AG09319 (cell line): ENCODE data around the gene TAS2R10.

Source experiments
- DNase-seq: peaks from one replicate; pipeline ENCODE4 v3.0.0-alpha.2; 2010; ENCODE audit warnings: low read depth; ENCODE audit errors: extremely low read depth
- CTCF ChIP-seq: IDR thresholded peaks from 2 replicates; pipeline ENCODE4 v1.5.1; 2011; ENCODE audit warnings: low read depth, mild to moderate bottlenecking, inconsistent platforms, low read length, moderate library complexity

Gene TAS2R10, protein sequence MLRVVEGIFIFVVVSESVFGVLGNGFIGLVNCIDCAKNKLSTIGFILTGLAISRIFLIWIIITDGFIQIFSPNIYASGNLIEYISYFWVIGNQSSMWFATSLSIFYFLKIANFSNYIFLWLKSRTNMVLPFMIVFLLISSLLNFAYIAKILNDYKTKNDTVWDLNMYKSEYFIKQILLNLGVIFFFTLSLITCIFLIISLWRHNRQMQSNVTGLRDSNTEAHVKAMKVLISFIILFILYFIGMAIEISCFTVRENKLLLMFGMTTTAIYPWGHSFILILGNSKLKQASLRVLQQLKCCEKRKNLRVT

DNA sequence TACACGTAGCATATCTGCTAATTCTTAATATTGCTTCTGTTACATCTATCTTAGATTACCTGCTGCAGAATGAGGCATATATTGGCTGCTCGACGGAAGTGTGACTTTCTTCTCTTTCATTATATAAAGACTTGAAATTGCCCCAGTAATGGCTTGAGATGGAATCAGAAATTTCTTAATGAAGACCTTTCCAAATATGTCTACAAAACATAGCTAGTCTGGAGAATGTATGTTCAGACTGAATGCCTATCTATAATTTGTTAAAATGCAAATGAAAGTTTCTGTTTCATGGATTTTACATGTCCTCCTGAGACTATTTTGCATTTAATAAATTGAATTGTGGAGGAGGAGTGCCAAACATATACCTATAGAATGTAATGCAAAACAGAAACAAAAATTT lies at the start of gene TAS2R10:
TAS2R10 (minus strand) TSS at position 101 of the 400 bp plus-strand sequence; CDS start at position 12, 89 bp downstream.
- no peak for TF ChIP-seq CTCF
- no peak for DNase-seq

GRCh38 chr12:10873378-10873777 lies 47.2 kb upstream of the TAS2R10 start:
- no peak for TF ChIP-seq CTCF
- DNase-seq: no peak

- TF ChIP-seq CTCF: peak; percentile 4
- DNase-seq: no peak
Measured at GRCh38 chr12:10867381-10867780, 41.2 kb upstream of the TAS2R10 start.

GRCh38 chr12:10863512-10864218 lies 37.5 kb upstream of the TAS2R10 start:
- TF ChIP-seq CTCF: no peak

DNA sequence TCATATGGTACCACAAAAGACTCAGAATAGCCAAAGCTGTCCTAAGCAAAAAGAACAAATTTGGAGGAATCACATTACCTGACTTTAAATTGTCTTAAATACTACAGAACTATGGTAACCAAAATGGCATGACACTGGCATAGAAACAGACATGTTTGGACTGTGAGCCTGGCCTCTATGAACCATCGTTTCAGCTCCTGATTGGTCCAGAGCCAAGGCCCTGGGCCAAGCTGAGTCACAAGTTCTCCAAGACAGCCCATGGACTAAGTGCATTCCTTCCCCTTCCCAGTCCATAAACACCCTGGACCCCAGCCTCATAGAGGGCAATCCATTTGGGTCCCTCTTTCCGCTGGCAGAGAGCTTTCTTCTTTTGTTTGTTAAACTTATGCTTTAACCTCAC lies 35.2 kb upstream of the TAS2R10 start:
- no peak for DNase-seq
- TF ChIP-seq CTCF: no peak

More at GRCh38 chr12:10863512-10864218, 37.5 kb upstream of the TAS2R10 start:
- no peak for DNase-seq

DNA sequence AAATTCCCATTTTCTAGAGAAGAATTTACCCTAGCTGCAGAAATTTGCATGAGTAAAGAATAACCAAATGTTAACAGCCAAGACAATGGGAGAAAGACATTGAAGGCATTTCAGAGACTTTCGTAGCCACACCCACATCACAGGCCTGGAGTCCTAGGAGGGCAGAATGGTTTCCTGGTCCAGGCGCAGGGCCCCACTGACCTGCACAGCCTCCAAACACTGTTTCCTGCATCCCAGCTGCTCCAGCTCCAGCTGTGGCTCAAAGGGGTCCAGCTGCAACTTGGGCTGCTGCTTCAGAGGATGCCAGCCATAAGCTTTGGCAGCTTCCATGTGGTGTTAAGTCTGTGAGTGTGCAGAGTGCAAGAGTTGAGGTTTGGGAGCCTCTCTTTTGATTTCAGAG lies 29.6 kb upstream of the TAS2R10 start:
- DNase-seq: no peak
- no peak for TF ChIP-seq CTCF

GRCh38 chr12:10853776-10854175 lies 27.6 kb upstream of the TAS2R10 start:
- no peak for TF ChIP-seq CTCF
- no peak for DNase-seq
